Nephron progenitor cell (in vitro differentiated cells): ENCODE measurements around the gene PRSS16.

Experiments
- DNase-seq: peaks from one replicate; pipeline ENCODE4 v3.0.0; 2021
- H3K27ac Mint-ChIP-seq: 2 replicates; pipeline ENCODE4 v1.8.0; 2021; ENCODE audit warnings: mild to moderate bottlenecking, moderate library complexity, mixed read lengths
- H3K27me3 Mint-ChIP-seq: 2 replicates; pipeline ENCODE4 v1.8.0; 2021; ENCODE audit warnings: mild to moderate bottlenecking, low read depth, mixed read lengths; ENCODE audit not compliant: poor library complexity
- H3K36me3 Mint-ChIP-seq: 2 replicates; pipeline ENCODE4 v1.8.0; 2021; ENCODE audit warnings: low read depth, mixed read lengths
- H3K4me1 Mint-ChIP-seq: 2 replicates; pipeline ENCODE4 v1.8.0; 2021; ENCODE audit warnings: mixed read lengths
- H3K4me3 Mint-ChIP-seq: 2 replicates; pipeline ENCODE4 v1.8.0; 2021; ENCODE audit warnings: mild to moderate bottlenecking, moderate library complexity, mixed read lengths
- H3K9me3 Mint-ChIP-seq: 2 replicates; pipeline ENCODE4 v1.8.0; 2021; ENCODE audit warnings: mild to moderate bottlenecking, moderate library complexity, mixed read lengths
- CTCF ChIP-seq: fragments of 200-600 bp; sonication (generic); IDR thresholded peaks from 2 replicates; pipeline ENCODE4 v1.5.0; 2021; ENCODE audit warnings: antibody characterized with exemption

PRSS16 gene

GRCh38 chr6:27286141-27286540 is 38.6 kb downstream of the PRSS16 start:
- peaks cover 82% of the 10 kb centered on the region for H3K27me3 Mint-ChIP-seq
- H3K4me3 Mint-ChIP-seq = no peak overlapping the region
- H3K36me3 Mint-ChIP-seq = peaks cover 11% of the 10 kb centered on the region
- no peak for DNase-seq
- TF ChIP-seq CTCF = no peak
- peaks cover 44% of the 10 kb centered on the region for H3K9me3 Mint-ChIP-seq
- H3K27ac Mint-ChIP-seq = no peak overlapping the region
- H3K4me1 Mint-ChIP-seq = peaks cover 37% of the 10 kb centered on the region

GRCh38 chr6:27287751-27288135 is 40.2 kb downstream of the PRSS16 start:
- H3K36me3 Mint-ChIP-seq = peaks cover 10% of the 10 kb centered on the region
- H3K9me3 Mint-ChIP-seq = peaks cover 38% of the 10 kb centered on the region
- no peak overlapping the region for H3K27ac Mint-ChIP-seq
- no peak for TF ChIP-seq CTCF
- peaks cover 39% of the 10 kb centered on the region for H3K4me1 Mint-ChIP-seq
- peak overlapping the region; percentile 83 for H3K4me3 Mint-ChIP-seq
- peaks cover 95% of the 10 kb centered on the region for H3K27me3 Mint-ChIP-seq
- no peak for DNase-seq

GRCh38 chr6:27288136-27289044 is 40.9 kb downstream of the PRSS16 start:
- DNase-seq = peak; percentile 45
- H3K4me3 Mint-ChIP-seq = peak overlapping the region; percentile 83
- peaks cover 31% of the 10 kb centered on the region for H3K9me3 Mint-ChIP-seq
- TF ChIP-seq CTCF = no peak
- no peak overlapping the region for H3K27ac Mint-ChIP-seq
- H3K36me3 Mint-ChIP-seq = peaks cover 7% of the 10 kb centered on the region
- peaks cover 95% of the 10 kb centered on the region for H3K27me3 Mint-ChIP-seq
- peaks cover 39% of the 10 kb centered on the region for H3K4me1 Mint-ChIP-seq

- Mint-ChIP-seq H3K4me1 (peaks cover 53% of the 10 kb centered on the region), H3K36me3 (peaks cover 7% of the 10 kb centered on the region), H3K27ac (no peak overlapping the region), H3K4me3 (peak overlapping the region; percentile 85), H3K9me3 (peaks cover 12% of the 10 kb centered on the region), H3K27me3 (peaks cover 100% of the 10 kb centered on the region)
- no peak for TF ChIP-seq CTCF
- DNase-seq = peak; percentile 43
Measured at GRCh38 chr6:27290065-27290849, 42.8 kb downstream of the PRSS16 start.

- TF ChIP-seq CTCF = no peak
- Mint-ChIP-seq H3K36me3 (peaks cover 6% of the 10 kb centered on the region), H3K4me3 (peak overlapping the region; percentile 85), H3K9me3 (peaks cover 7% of the 10 kb centered on the region), H3K4me1 (peaks cover 55% of the 10 kb centered on the region), H3K27ac (no peak overlapping the region), H3K27me3 (peaks cover 100% of the 10 kb centered on the region)
- no peak for DNase-seq
Measured at GRCh38 chr6:27290850-27291208, 43.3 kb downstream of the PRSS16 start.
